Aorta (tissue), 5 donors: ENCODE results near the gene UTP14C. TPM values are rescaled to one million over a fixed set of nuclear protein-coding genes. Genes with fewer than 3 reads are reported as not detected.

Experiments used
- ATAC-seq: fragments of 200-7000 bp; cut with Tn5 transposase; one replicate; pipeline ENCODE4 v1.9.1; 2022; ENCODE audit warnings: moderate library complexity; ENCODE audit not compliant: low FRiP score
- DNase-seq, 2 donors: peaks; one replicate each; pipeline ENCODE4 v3.0.0-alpha.2; 2020
- H3K27ac ChIP-seq, 2 donors: one replicate each; pipeline ENCODE4 v1.5.1; 2013; ENCODE audit warnings: low read length in 2 of 2, mild to moderate bottlenecking in 2 of 2, moderate library complexity in 2 of 2, control low read depth in 1 of 2, inconsistent platforms in 1 of 2, low read depth in 1 of 2
- H3K27me3 ChIP-seq, 2 donors: one replicate each; pipeline ENCODE4 v1.6.1; 2013; ENCODE audit warnings: control low read depth in 1 of 2, low read length in 1 of 2, mild to moderate bottlenecking in 1 of 2, moderate library complexity in 1 of 2; ENCODE audit not compliant: insufficient read depth in 2 of 2, control insufficient read depth in 1 of 2
- H3K36me3 ChIP-seq, 2 donors: one replicate each; pipeline ENCODE4 v1.6.1; 2013; ENCODE audit warnings: control low read depth in 1 of 2, low read length in 1 of 2, mild to moderate bottlenecking in 1 of 2; ENCODE audit not compliant: insufficient read depth in 2 of 2, control insufficient read depth in 1 of 2
- H3K4me1 ChIP-seq, 2 donors: one replicate each; pipeline ENCODE4 v1.6.1; 2013; ENCODE audit warnings: low read length in 2 of 2, control low read depth in 1 of 2, mild to moderate bottlenecking in 1 of 2, moderate library complexity in 1 of 2; ENCODE audit not compliant: insufficient read depth in 2 of 2, control insufficient read depth in 1 of 2
- H3K4me3 ChIP-seq, 2 donors: one replicate each; pipeline ENCODE4 v1.5.1; 2013; ENCODE audit warnings: low read length in 2 of 2, control low read depth in 1 of 2, mild to moderate bottlenecking in 1 of 2
- H3K9me3 ChIP-seq: one replicate; pipeline ENCODE4 v1.6.1; 2013; ENCODE audit warnings: mild to moderate bottlenecking, low read length; ENCODE audit not compliant: control insufficient read depth
- WGBS, 2 donors: extraction: QIAGEN DNeasy Blood & Tissue Kit; methylation state at CpG; one replicate each; pipeline ENCODE4 v1.1.7; 2013; 5-methylcytosine and 5-hydroxymethylcytosine counted together
- intact Hi-C, 2 donors: fragments of 100-400 bp; cut with DNase I; formaldehyde crosslinking; loops; one replicate each; pipeline versions ENCODE4 v1.14.2 to v1.15.0; 2022
- polyA plus RNA-seq, 2 donors: library from polyadenylated mRNA; stranded (reverse); fragments of 200-250 nt; gene quantifications; one replicate each; pipeline ENCODE4 v1.2.3, GENCODE V29; 2013
- total RNA-seq, 2 donors: library from RNA; stranded (reverse); fragmentation: NEBNext Ultra II Directional; extraction: Animal tissue kit (Norgen Biotek cat#: 25700); gene quantifications; one replicate each; pipeline ENCODE4 v1.2.1, GENCODE V29; 2021
- donor health status: healthy with polysubstance abuse.
- donor health status: Bipolar disorder and iron deficiency.
- donor health status: DM: no; HTN: no; CAD: no.
- donor health status: DM: no; HTN: no; CAD: no.
- donor health status: DM: yes; HTN: yes; CAD: no.

UTP14C gene
- total and polyA plus RNA-seq, 4 donors, result 4.4 to 18.0 (median 11.3) TPM

DNA sequence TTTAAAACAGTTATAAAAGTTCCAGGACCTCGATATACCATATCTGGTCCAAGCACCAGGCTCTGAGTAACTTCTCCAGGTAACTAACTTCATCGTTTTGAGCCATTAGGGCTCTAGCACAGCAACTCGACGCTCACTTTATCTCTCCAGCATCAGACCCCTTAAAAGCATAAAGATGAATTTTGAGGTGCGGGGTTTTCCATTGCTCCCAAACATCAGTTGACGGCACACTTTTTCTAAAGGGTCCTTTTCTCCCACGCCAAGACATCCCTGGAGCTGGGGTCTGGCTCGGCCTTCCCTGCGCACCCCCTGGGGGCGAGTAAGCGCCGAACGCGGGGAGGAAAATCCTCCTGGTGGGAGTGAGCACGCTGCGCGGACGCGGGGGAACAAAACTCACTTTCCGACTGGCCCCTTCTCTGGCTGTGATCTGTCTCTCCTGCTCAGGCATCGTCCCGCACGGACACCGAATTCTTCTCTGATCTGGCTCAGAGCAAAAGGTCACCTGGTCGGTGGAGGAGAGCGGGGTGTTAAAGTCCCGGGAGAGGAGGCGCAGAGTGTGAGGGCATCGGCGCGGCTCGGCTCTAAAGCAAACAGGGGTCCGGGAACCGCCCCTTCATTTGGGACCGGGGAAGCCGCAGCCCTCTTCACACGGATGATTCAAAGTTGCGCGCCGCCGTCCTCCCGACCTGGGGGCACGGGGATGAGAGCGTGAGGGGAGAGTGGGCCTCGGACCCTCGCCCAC lies 13.4 kb upstream of the UTP14C start, which contains the start of gene ATP7B:
TSS of gene ATP7B (minus strand) at position 561 of the 742 bp plus-strand sequence. CDS start at position 448, 113 bp downstream.
- peak; percentile 67 for ATAC-seq
- Histone ChIP-seq H3K4me1 (no peaks in the 10 kb centered on the region), H3K9me3 (no peaks in the 10 kb centered on the region), H3K36me3 (no peaks in the 10 kb centered on the region), H3K4me3 (peak within 1 kb of the TSS; percentile 96 to 99), H3K27ac (no peak within 1 kb of the TSS), H3K27me3 (no peaks in the 10 kb centered on the region)
- intact Hi-C loops, result loop anchor here in 1 of 2 donors (10.0 kb wide), 2 partner anchors 196 to 444 kb away; partner anchors contain the start of genes CKAP2 and VPS36
- WGBS, 2 donors, result 3 to 4% methylated on average over 44 to 46 of the region's 46 CpGs
- DNase-seq, result peak in 1 of 2 donors; percentile 55

DNA sequence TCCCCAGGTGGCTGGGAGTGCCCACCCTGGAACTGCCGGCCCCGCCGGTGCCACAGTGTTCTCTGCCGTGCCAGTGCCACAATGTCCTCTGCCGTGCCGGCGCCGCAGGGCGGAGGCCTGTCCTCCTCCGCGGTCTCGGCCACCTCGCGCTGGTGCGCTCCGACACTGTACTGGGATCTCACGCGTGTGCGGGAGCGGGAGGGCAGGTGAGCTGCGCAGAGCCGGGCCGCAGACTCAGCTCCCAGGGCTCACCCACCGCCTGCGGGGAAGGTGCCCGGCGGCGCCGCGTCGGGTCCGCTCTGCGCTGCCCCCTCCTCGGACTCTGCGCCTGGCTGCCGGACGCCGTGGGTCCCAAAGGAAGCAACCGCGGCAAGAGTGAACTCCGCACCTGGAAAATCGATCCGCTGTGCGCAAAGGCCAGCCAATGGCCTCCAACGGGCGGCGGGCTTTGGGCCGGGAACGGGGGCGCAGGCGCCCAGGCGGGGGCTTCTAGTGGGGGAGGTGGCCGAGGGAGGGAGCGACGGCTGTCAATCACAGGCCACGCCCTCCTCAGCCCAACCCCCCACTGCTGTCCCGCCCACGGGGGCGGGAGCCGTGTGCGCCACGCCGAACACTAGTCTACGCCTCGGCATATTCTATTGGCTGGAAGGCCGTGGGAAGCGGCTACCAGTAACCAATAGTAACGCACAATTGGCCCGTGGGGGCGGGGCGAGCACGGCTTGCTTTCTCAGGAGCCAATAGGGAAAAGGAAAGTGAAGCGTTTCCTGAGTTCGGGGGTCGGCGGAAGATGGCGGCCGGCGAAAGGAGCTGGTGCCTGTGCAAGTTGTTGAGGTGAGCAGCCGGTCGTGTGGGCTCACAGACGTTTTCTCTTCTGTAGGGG lies 12.6 kb upstream of the UTP14C start, which contains the start of gene ALG11:
TSS of gene ALG11 (plus strand) at position 767 of the 880 bp plus-strand sequence. CDS start at position 788, 21 bp downstream.
- Histone ChIP-seq H3K4me1 (no peaks in the 10 kb centered on the region), H3K27ac (no peak within 1 kb of the TSS), H3K27me3 (no peaks in the 10 kb centered on the region), H3K36me3 (no peaks in the 10 kb centered on the region), H3K9me3 (no peaks in the 10 kb centered on the region), H3K4me3 (peak within 1 kb of the TSS; percentile 96 to 99)
- ATAC-seq (peak; percentile 100), DNase-seq (peak; percentile 100)
- 0% methylated on average over 81 to 82 of the region's 82 CpGs for WGBS, 2 donors
- intact Hi-C loops, result loop anchor here in 1 of 2 donors (10.0 kb wide), 2 partner anchors 197 to 443 kb away; partner anchors contain the start of genes CKAP2 and VPS36

DNA sequence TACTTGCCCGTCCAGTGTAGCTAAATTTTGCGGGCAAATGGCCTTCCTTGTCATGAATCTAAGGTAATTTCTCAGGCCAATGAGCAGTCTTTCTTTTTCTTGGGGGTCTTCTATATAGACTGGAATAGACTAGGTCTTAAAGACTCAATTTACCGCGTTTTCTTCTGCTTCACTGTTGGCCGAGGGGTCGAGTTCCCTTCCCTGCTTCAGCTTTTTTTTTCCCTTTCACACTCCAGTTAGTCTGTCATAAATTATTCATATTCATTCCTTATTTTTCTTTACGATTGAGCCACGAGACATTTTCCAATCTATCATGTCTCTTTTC lies 12.0 kb upstream of the UTP14C start:
- Histone ChIP-seq H3K4me3 (peak overlapping the region; percentile 96 to 99), H3K9me3 (no peaks in the 10 kb centered on the region), H3K36me3 (no peaks in the 10 kb centered on the region), H3K27me3 (no peaks in the 10 kb centered on the region), H3K4me1 (no peaks in the 10 kb centered on the region), H3K27ac (no peak overlapping the region)
- DNase-seq, result no peak
- ATAC-seq, result no peak
- intact Hi-C loops, result loop anchor here in 1 of 2 donors (10.0 kb wide), 2 partner anchors 198 to 442 kb away; partner anchors contain the start of genes CKAP2 and VPS36
- WGBS, 2 donors, result 0% methylated on average over 8 of the region's 8 CpGs

DNA sequence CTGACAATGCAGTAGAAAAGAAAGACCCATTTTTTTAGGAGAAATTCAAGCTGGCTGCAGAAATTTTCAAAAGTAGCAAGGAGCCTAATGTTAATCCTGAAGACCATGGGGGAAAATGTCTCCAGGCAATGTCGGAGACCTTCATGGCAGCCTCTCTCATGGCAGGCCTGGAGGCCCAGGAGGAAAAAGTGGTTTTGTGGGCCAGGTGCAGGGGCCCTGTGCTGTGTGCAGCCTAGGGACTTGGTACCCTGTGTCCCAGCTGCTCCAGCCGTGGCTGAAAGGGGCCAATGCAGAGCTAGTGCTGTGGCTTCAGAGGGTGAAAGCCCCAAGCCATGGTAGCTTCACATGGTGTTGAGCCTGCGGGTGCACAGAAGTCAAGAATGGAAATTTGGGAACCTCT lies 8.2 kb upstream of the UTP14C start:
- DNase-seq (no peak), ATAC-seq (no peak)
- Histone ChIP-seq H3K27me3 (no peaks in the 10 kb centered on the region), H3K9me3 (no peaks in the 10 kb centered on the region), H3K4me3 (no peak overlapping the region), H3K4me1 (peaks cover 0 to 1% of the 10 kb centered on the region in 2 donors), H3K27ac (no peak overlapping the region), H3K36me3 (peaks cover 1 to 7% of the 10 kb centered on the region in 2 donors)
- WGBS, 2 donors, result 94 to 96% methylated on average over 3 of the region's 3 CpGs
- intact Hi-C loops, result loop anchor here in 1 of 2 donors (10.0 kb wide), 2 partner anchors 201 to 439 kb away; partner anchors contain the start of genes CKAP2 and VPS36

DNA sequence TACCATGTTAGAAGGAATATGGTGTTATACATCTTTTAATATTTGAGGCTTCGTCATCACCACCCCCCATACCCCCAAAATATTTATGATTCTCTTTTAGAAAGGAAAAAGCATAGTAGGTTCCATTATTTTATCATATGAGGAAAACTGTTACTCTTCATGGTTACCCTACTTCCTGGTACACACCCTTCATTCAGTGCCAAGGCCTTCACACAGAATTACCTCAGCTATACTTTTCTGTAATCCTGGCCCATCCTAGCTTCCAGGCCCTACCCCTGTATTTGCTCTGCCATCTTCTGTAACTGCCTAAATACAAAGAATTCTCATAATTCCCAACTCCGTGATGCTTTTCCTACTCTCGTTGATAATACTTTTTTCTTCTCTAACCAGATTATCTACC lies 4.3 kb upstream of the UTP14C start:
- no peak overlapping the region for H3K4me3 ChIP-seq
- WGBS, 2 donors, result 93% methylated on average over 3 of the region's 3 CpGs
- no peaks in the 10 kb centered on the region for H3K27me3 ChIP-seq
- H3K4me1 ChIP-seq, result peaks cover under 1 to 1% of the 10 kb centered on the region in 2 donors
- peaks cover 1 to 9% of the 10 kb centered on the region in 2 donors for H3K36me3 ChIP-seq
- intact Hi-C loops, result no loop called here
- no peaks in the 10 kb centered on the region for H3K9me3 ChIP-seq
- ATAC-seq (no peak), DNase-seq (no peak)
- H3K27ac ChIP-seq, result no peak overlapping the region

DNA sequence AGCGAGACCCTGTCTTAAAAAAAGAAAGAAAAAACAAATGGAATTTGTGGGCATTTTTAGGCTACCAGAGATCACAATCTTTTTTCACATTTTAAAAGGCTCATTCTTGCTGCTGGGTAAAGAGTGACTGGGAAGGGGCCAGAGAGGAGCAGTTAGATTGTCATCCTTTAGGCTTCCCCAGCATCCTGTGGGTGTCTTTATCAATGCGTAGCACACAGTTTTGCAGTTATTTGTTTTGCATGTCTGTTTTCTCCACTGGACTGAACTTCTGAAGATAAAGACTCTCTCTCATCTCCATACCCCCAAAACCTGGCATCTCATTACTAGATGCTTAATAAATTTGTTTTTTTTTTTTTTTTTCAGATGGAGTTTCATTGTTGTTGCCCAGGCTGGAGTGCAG lies 2.1 kb upstream of the UTP14C start:
- ATAC-seq (no peak), DNase-seq (no peak)
- Histone ChIP-seq H3K4me3 (no peak overlapping the region), H3K36me3 (peaks cover 3 to 9% of the 10 kb centered on the region in 2 donors), H3K9me3 (peaks cover 3% of the 10 kb centered on the region), H3K27me3 (no peaks in the 10 kb centered on the region), H3K4me1 (peaks cover 1 to 2% of the 10 kb centered on the region in 2 donors), H3K27ac (no peak overlapping the region)
- intact Hi-C loops, result no loop called here
- 98 to 99% methylated on average over 2 of the region's 2 CpGs for WGBS, 2 donors

DNA sequence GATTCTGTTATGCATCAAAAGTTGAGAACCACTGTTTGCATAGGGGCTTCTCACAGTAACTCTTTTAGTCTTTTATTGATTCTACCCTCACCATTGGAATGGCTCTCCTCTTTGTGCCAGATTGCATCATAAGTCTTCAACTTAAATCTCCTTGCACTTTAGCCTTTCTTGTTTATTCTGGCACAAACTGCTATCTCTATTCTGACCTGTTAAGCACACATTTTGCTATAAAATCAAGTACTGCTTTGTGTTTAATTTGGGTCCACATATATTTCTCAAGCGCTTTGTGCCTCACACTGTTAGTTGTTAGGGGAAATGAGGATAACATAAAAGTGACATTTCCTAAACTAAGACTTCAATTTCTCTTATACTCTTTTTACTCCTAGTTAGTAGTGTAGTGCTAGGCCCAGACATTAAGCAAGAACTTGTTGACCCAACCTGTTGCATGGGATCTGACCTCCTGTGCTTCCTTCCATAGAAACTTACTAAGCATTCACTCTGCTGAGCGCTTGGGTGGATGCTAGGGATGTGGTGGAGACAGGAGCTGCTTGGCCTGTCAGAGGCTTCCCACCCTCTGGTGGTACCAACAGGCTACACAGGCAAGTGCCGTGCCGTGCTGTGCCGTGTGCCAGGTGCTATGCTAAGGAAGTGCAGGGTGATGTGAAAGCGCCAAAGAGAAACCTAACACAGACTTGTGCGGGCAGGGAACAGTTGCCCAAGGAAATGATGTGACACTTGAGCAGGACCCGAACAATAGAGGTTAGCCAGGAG lies 1.2 kb downstream of the UTP14C start:
- Histone ChIP-seq H3K9me3 (peaks cover 5% of the 10 kb centered on the region), H3K27ac (no peak overlapping the region)

DNA sequence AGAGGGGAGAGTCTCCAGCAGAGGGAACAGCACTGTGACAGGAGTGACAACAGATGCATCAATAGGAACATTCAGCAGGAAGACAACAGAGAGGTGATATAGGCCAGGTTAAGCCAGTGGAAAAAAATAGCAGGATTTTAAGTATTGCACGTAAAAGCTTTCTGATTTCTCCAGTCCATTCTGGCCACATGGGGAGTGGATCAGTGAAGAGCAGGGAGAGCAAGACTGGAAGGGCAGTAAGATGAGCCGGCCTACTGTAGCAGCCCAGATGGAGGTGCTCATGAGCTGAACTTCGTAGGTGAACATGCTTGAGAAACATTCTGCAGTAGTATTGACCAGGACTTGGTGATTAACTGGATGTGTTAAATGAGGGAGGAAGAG lies 1.7 kb downstream of the UTP14C start:
- peaks cover 2 to 6% of the 10 kb centered on the region in 2 donors for H3K36me3 ChIP-seq
- peaks cover 5% of the 10 kb centered on the region for H3K9me3 ChIP-seq
- no peak overlapping the region for H3K27ac ChIP-seq
- no peak for ATAC-seq
- DNase-seq, result no peak
- no peak overlapping the region for H3K4me3 ChIP-seq
- 95 to 97% methylated on average over 3 of the region's 3 CpGs for WGBS, 2 donors
- H3K4me1 ChIP-seq, result peaks cover 0 to 2% of the 10 kb centered on the region in 2 donors
- H3K27me3 ChIP-seq, result no peaks in the 10 kb centered on the region
- intact Hi-C loops, result no loop called here

More for the DNA sequence above, 1.2 kb downstream of the UTP14C start:
- peaks cover 3 to 7% of the 10 kb centered on the region in 2 donors for H3K36me3 ChIP-seq
- no peak for DNase-seq
- 96 to 97% methylated on average over 8 of the region's 8 CpGs for WGBS, 2 donors
- H3K4me3 ChIP-seq, result no peak overlapping the region
- H3K4me1 ChIP-seq, result peaks cover 0 to 2% of the 10 kb centered on the region in 2 donors
- intact Hi-C loops, result no loop called here
- H3K27me3 ChIP-seq, result no peaks in the 10 kb centered on the region
- peak; percentile 19 for ATAC-seq
